ENCODE results near the gene SUSD4. TPM values are rescaled to one million over a fixed set of nuclear protein-coding genes. Genes with fewer than 3 reads are reported as not detected.

The SUSD4 gene
- polyA plus RNA-seq, 1 of the 3 experiments (the other 2 are of a cell fraction): 0.31 TPM

DNA sequence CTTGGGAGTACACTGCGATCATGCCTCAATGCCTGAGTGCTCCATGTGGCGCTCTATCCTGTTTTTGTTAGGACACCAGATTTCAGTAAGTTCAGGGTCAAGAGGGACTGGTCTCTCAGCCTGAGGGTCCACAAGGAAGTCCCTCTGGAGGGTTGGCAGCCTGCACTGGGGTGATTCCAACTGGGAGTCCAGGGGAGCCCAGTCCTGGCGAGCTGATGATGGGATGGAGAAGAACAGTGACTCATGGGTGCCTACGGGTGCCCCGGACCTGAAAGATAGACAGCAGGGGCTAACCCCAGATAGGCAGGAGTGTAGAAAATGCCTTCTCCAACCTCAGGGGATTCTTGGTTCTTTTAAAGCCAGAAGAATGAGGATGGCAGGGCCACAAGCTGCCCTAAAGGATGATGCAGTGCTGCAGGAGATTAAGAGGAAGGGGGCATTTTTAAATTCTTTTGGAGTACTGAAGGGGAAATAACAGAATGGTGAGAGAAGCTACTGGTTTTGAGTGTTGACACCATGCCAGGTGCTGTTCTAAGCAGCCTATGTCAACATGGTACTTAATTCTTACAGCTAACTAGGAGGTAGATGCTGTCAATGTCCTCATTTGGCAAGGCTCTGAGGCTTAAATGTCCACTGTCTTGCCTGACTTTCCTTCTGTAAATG, 152.5 kb downstream of the SUSD4 start:
- no peak for DNase-seq
- no peak overlapping the region for H3K4me3 ChIP-seq (ENCODE audit: low read depth in 2 of 2, low read length in 1 of 2)
- TF ChIP-seq MXI1 (IDR thresholded peaks at IDR 0.05; ENCODE audit: low read depth, low read length) (no peak), YY1 (IDR thresholded peaks at IDR 0.05; ENCODE audit: low read depth) (no peak), JUND (IDR thresholded peaks at IDR 0.05) (no peak), GABPA (IDR thresholded peaks at IDR 0.05; ENCODE audit: low read depth) (no peak), ELF1 (IDR thresholded peaks at IDR 0.05) (no peak), POLR2AphosphoS5 (IDR thresholded peaks at IDR 0.05; ENCODE audit: low read depth, low read length) (no peak), TEAD4 (IDR thresholded peaks at IDR 0.05; ENCODE audit: borderline replicate concordance, insufficient read depth) (no peak), TAF1 (IDR thresholded peaks at IDR 0.05; ENCODE audit: borderline replicate concordance, low read depth, low read length) (no peak), FOSL2 (IDR thresholded peaks at IDR 0.05; ENCODE audit: borderline replicate concordance, low read depth) (no peak), FOXJ3 (CRISPR knock-in tag; IDR thresholded peaks at IDR 0.05) (no peak), RAD21 (IDR thresholded peaks at IDR 0.05; ENCODE audit: low read length) (no peak), SIN3A (IDR thresholded peaks at IDR 0.05; ENCODE audit: borderline replicate concordance, low read depth, low read length) (no peak), GATA2 (CRISPR knock-in tag; IDR thresholded peaks at IDR 0.05) (no peak)
- TF ChIP-seq, protein P1, sequence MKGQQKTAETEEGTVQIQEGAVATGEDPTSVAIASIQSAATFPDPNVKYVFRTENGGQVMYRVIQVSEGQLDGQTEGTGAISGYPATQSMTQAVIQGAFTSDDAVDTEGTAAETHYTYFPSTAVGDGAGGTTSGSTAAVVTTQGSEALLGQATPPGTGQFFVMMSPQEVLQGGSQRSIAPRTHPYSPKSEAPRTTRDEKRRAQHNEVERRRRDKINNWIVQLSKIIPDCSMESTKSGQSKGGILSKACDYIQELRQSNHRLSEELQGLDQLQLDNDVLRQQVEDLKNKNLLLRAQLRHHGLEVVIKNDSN (IDR thresholded peaks at IDR 0.05; ENCODE audit: borderline replicate concordance, low read depth): no peak
- TF ChIP-seq, protein P2, sequence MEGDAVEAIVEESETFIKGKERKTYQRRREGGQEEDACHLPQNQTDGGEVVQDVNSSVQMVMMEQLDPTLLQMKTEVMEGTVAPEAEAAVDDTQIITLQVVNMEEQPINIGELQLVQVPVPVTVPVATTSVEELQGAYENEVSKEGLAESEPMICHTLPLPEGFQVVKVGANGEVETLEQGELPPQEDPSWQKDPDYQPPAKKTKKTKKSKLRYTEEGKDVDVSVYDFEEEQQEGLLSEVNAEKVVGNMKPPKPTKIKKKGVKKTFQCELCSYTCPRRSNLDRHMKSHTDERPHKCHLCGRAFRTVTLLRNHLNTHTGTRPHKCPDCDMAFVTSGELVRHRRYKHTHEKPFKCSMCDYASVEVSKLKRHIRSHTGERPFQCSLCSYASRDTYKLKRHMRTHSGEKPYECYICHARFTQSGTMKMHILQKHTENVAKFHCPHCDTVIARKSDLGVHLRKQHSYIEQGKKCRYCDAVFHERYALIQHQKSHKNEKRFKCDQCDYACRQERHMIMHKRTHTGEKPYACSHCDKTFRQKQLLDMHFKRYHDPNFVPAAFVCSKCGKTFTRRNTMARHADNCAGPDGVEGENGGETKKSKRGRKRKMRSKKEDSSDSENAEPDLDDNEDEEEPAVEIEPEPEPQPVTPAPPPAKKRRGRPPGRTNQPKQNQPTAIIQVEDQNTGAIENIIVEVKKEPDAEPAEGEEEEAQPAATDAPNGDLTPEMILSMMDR (IDR thresholded peaks at IDR 0.05): no peak
- TF ChIP-seq, protein P3, sequence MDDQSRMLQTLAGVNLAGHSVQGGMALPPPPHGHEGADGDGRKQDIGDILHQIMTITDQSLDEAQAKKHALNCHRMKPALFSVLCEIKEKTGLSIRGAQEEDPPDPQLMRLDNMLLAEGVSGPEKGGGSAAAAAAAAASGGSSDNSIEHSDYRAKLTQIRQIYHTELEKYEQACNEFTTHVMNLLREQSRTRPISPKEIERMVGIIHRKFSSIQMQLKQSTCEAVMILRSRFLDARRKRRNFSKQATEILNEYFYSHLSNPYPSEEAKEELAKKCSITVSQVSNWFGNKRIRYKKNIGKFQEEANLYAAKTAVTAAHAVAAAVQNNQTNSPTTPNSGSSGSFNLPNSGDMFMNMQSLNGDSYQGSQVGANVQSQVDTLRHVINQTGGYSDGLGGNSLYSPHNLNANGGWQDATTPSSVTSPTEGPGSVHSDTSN (IDR thresholded peaks at IDR 0.05): no peak
- TF ChIP-seq, protein P4, sequence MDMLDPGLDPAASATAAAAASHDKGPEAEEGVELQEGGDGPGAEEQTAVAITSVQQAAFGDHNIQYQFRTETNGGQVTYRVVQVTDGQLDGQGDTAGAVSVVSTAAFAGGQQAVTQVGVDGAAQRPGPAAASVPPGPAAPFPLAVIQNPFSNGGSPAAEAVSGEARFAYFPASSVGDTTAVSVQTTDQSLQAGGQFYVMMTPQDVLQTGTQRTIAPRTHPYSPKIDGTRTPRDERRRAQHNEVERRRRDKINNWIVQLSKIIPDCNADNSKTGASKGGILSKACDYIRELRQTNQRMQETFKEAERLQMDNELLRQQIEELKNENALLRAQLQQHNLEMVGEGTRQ (IDR thresholded peaks at IDR 0.05; ENCODE audit: borderline replicate concordance, low read depth, low read length): no peak
- TF ChIP-seq, protein P5, sequence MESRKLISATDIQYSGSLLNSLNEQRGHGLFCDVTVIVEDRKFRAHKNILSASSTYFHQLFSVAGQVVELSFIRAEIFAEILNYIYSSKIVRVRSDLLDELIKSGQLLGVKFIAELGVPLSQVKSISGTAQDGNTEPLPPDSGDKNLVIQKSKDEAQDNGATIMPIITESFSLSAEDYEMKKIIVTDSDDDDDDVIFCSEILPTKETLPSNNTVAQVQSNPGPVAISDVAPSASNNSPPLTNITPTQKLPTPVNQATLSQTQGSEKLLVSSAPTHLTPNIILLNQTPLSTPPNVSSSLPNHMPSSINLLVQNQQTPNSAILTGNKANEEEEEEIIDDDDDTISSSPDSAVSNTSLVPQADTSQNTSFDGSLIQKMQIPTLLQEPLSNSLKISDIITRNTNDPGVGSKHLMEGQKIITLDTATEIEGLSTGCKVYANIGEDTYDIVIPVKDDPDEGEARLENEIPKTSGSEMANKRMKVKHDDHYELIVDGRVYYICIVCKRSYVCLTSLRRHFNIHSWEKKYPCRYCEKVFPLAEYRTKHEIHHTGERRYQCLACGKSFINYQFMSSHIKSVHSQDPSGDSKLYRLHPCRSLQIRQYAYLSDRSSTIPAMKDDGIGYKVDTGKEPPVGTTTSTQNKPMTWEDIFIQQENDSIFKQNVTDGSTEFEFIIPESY (IDR thresholded peaks at IDR 0.05; ENCODE audit: borderline replicate concordance, low read depth): no peak
- TF ChIP-seq, protein P6, sequence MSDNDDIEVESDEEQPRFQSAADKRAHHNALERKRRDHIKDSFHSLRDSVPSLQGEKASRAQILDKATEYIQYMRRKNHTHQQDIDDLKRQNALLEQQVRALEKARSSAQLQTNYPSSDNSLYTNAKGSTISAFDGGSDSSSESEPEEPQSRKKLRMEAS (IDR thresholded peaks at IDR 0.05; ENCODE audit: low read depth): no peak
- peaks cover 0 to 1% of the 10 kb centered on the region in 2 experiments; a peak in 1 of 4 replicates for H3K4me1 ChIP-seq (ENCODE audit: control insufficient read depth in 1 of 2, insufficient read depth in 2 of 2, low read depth in 1 of 2, low read length in 1 of 2)
- H3K4me2 ChIP-seq: no peak overlapping the region
- H3K27ac ChIP-seq (ENCODE audit: low read depth in 2 of 2, low read length in 1 of 2): no peak overlapping the region
- ChIA-PET CTCF (no interaction called here), POLR2A (no interaction called here)
- H3F3A ChIP-seq (replicated peaks; ENCODE audit: insufficient read depth): no peaks in the 10 kb centered on the region
- H3K36me3 ChIP-seq (replicated peaks in 1 of 2; ENCODE audit: control insufficient read depth in 1 of 2, insufficient read depth in 2 of 2, low read length in 1 of 2): no peaks in the 10 kb centered on the region
- H4K20me1 ChIP-seq (ENCODE audit: insufficient read depth): no peaks in the 10 kb centered on the region
- no peaks in the 10 kb centered on the region for H3K9me2 ChIP-seq
- WGBS (ENCODE audit: low lambda C conversion rate): 66% methylated on average over 4 of the region's 5 CpGs
- H2AFZ ChIP-seq (ENCODE audit: low read depth): no peak overlapping the region
- H3K79me2 ChIP-seq (ENCODE audit: insufficient read depth): no peaks in the 10 kb centered on the region
- no peaks in the 10 kb centered on the region for H3K9me3 ChIP-seq
- H3K9ac ChIP-seq: no peak overlapping the region
- H3K27me3 ChIP-seq (ENCODE audit: insufficient read depth): peaks cover 19% of the 10 kb centered on the region; the same call in 1 of the 2 replicates

Measured in SK-N-SH (cell line).